Stimulated activated naive CD4-positive, alpha-beta T cell treated with Interleukin-2 at 50 U/mL for 16 hours (primary cell): ENCODE data around the gene MISP.

Experiments used
- DNase-seq: peaks from one replicate; lab custom pipeline; 2025; lab: John Stamatoyannopoulos, UW

Gene MISP

GRCh38 chr19:796692-797527 is 46.0 kb downstream of the MISP start, which contains the start of gene PTBP1:
Gene PTBP1 (plus strand): TSS chr19:797452. CDS start chr19:797498, 46 bp downstream.
- peak; percentile 100 for DNase-seq

- peak; percentile 79 for DNase-seq
Measured at GRCh38 chr19:797528-798414, 46.9 kb downstream of the MISP start.

GRCh38 chr19:798415-799075 is 47.6 kb downstream of the MISP start:
- DNase-seq, result no peak

- DNase-seq, result peak; percentile 28
Measured at GRCh38 chr19:799076-799881, 48.4 kb downstream of the MISP start.

- DNase-seq, result no peak
Measured at GRCh38 chr19:800360-801029, 49.6 kb downstream of the MISP start.

- no peak for DNase-seq
Measured at GRCh38 chr19:801030-801860, 50.3 kb downstream of the MISP start.

GRCh38 chr19:801861-802497 is 51.1 kb downstream of the MISP start:
- DNase-seq, result no peak

- DNase-seq, result no peak
Measured at GRCh38 chr19:802498-803098, 51.7 kb downstream of the MISP start.

GRCh38 chr19:803099-803561 is 52.2 kb downstream of the MISP start:
- DNase-seq, result no peak

- DNase-seq, result no peak
Measured at GRCh38 chr19:803686-804418, 52.9 kb downstream of the MISP start.

- DNase-seq, result no peak
Measured at GRCh38 chr19:804419-805165, 53.7 kb downstream of the MISP start.

- no peak for DNase-seq
Measured at GRCh38 chr19:805166-805551, 54.2 kb downstream of the MISP start.

- DNase-seq, result no peak
Measured at GRCh38 chr19:805600-806550, 55.0 kb downstream of the MISP start.

- DNase-seq, result no peak
Measured at GRCh38 chr19:806815-807421, 56.0 kb downstream of the MISP start.

- DNase-seq, result no peak
Measured at GRCh38 chr19:807627-808422, 56.9 kb downstream of the MISP start.
